PC-3 (cell line): Measurements from ENCODE around the gene SERINC3. TPM values are rescaled to one million over a fixed set of nuclear protein-coding genes. Genes with fewer than 3 reads are reported as not detected.

Experiments
- ATAC-seq: fragments of 200-7000 bp; cut with Tn5 transposase; 2 replicates; pipeline ENCODE4 v1.9.1; 2020; ENCODE audit warnings: mild to moderate bottlenecking, moderate library complexity
- BruUV-seq: library from RNA; stranded (reverse); fragments of 400-500 nt; replicated peaks from 2 replicates; lab custom pipeline; 2021; lab: Mats Ljungman, UMichigan
- CTCF ChIA-PET: fragments of 300-600 bp; sonication (Branson Sonifier 250); formaldehyde crosslinking; loops from one replicate; lab custom pipeline; 2022; ENCODE audit warnings: antibody characterized with exemption; lab: Charles Lee
- POLR2A ChIA-PET: fragments of 300-600 bp; sonication (Branson Sonifier 250); formaldehyde crosslinking; loops from one replicate; lab custom pipeline; 2022; ENCODE audit warnings: antibody characterized with exemption; ENCODE audit not compliant: unreplicated experiment; lab: Charles Lee
- DNase-seq: peaks from one replicate; pipeline ENCODE4 v3.0.0-alpha.2; 2015
- H2AFZ ChIP-seq: fragments of 300-600 bp; sonication (generic); 2 replicates; pipeline ENCODE4 v1.6.0; 2016; ENCODE audit warnings: antibody characterized with exemption, low read length
- H3F3A ChIP-seq: fragments of 300-600 bp; sonication (generic); one replicate; pipeline ENCODE4 v1.6.0; 2017; ENCODE audit warnings: antibody characterized with exemption, low read length, control low read depth, mild to moderate bottlenecking; ENCODE audit not compliant: unreplicated experiment
- H3K27ac ChIP-seq: fragments of 300-600 bp; sonication (generic); 2 replicates; pipeline ENCODE4 v1.5.1; 2016; ENCODE audit warnings: mild to moderate bottlenecking, low read length
- H3K27me3 ChIP-seq: fragments of 300-600 bp; sonication (generic); 2 replicates; pipeline ENCODE4 v1.6.1; 2016; ENCODE audit warnings: low read length, mixed read lengths
- H3K36me3 ChIP-seq: fragments of 300-600 bp; sonication (generic); 2 replicates; pipeline ENCODE4 v1.6.1; 2016; ENCODE audit warnings: low read depth, mixed run types, low read length, mixed read lengths
- H3K4me1 ChIP-seq: fragments of 300-600 bp; sonication (generic); 2 replicates; pipeline ENCODE4 v1.5.1; 2016; ENCODE audit warnings: low read length; ENCODE audit not compliant: insufficient read depth
- H3K4me2 ChIP-seq: fragments of 300-600 bp; sonication (generic); 2 replicates; pipeline ENCODE4 v1.6.0; 2016; ENCODE audit warnings: low read length
- H3K4me3 ChIP-seq: fragments of 300-600 bp; sonication (generic); 2 replicates; pipeline ENCODE4 v1.5.1; 2016; ENCODE audit warnings: mild to moderate bottlenecking, low read length, mixed read lengths
- H3K79me2 ChIP-seq: fragments of 300-600 bp; sonication (generic); 2 replicates; pipeline ENCODE4 v1.6.1; 2017; ENCODE audit warnings: low read length, mixed read lengths
- H3K9ac ChIP-seq: fragments of 300-600 bp; sonication (generic); 2 replicates; pipeline ENCODE4 v1.6.0; 2016; ENCODE audit warnings: mild to moderate bottlenecking, low read length
- H3K9me2 ChIP-seq: fragments of 300-600 bp; sonication (generic); replicated peaks from 2 replicates; pipeline ENCODE4 v1.6.1; 2016; ENCODE audit warnings: mixed run types, low read length, mixed read lengths
- H3K9me3 ChIP-seq: fragments of 300-600 bp; sonication (generic); 2 replicates; pipeline ENCODE4 v1.6.1; 2016; ENCODE audit warnings: low read length, mixed read lengths
- H4K20me1 ChIP-seq: fragments of 300-600 bp; sonication (generic); 2 replicates; pipeline ENCODE4 v1.6.1; 2016; ENCODE audit warnings: low read length, mixed read lengths
- CTCF ChIP-seq: fragments of 300-600 bp; sonication (generic); conservative IDR thresholded peaks from 2 replicates; pipeline ENCODE4 v1.5.1; 2017; ENCODE audit warnings: antibody characterized with exemption, low read depth, mild to moderate bottlenecking, low read length
- EZH2 ChIP-seq: fragments of 300-600 bp; sonication (generic); IDR thresholded peaks from one replicate; pipeline ENCODE4 v1.6.1; 2017; ENCODE audit warnings: antibody characterized with exemption, mild to moderate bottlenecking, low read length; ENCODE audit not compliant: unreplicated experiment
- EZH2phosphoT487 ChIP-seq: fragments of 300-600 bp; sonication (generic); IDR thresholded peaks from 2 replicates; pipeline ENCODE4 v1.6.1; 2018; ENCODE audit warnings: mild to moderate bottlenecking, antibody characterized with exemption, low read length, borderline replicate concordance
- intact Hi-C: fragments of 100-400 bp; cut with micrococcal nuclease; formaldehyde crosslinking; loops from 2 replicates; pipeline ENCODE4 v1.9.0; 2023
- total RNA-seq: library from RNA; depleted of rRNA; stranded (reverse); fragments of >200 nt; gene quantifications from 2 replicates; pipeline ENCODE4 v1.2.3, GENCODE V29; 2014

Gene SERINC3
- total RNA-seq, 1 experiment from 2014 or later: 92.6 TPM

- Histone ChIP-seq H2AFZ (no peak overlapping the region), H4K20me1 (no peaks in the 10 kb centered on the region), H3K4me2 (no peak overlapping the region), H3K4me3 (no peak overlapping the region), H3K9me2 (no peaks in the 10 kb centered on the region), H3K79me2 (0 out of 2 replicates have a peak, but pooled peaks cover 5% of the 10 kb centered on the region), H3K9ac (no peak overlapping the region), H3K27ac (no peak overlapping the region), H3K4me1 (peaks cover 7% of the 10 kb centered on the region), H3F3A (peaks cover 1% of the 10 kb centered on the region), H3K9me3 (no peaks in the 10 kb centered on the region), H3K27me3 (no peaks in the 10 kb centered on the region), H3K36me3 (peaks cover 75% of the 10 kb centered on the region)
- intact Hi-C loops: no loop called here
- no peak for TF ChIP-seq EZH2phosphoT487
- no peak for TF ChIP-seq CTCF
- no peak for TF ChIP-seq EZH2
- no TSS peak for BruUV-seq
- no peak for DNase-seq
- POLR2A ChIA-PET: interaction anchor here (0.5 kb wide), 1 partner anchor 26 kb away, joined by 9 read pairs; no protein-coding TSS in a partner anchor
- no peak for ATAC-seq
- CTCF ChIA-PET: no interaction called here
These were observed 18.9 kb downstream of the SERINC3 start for GRCh38 chr20:44502968-44503367.

- Histone ChIP-seq H3K9me2 (no peaks in the 10 kb centered on the region), H3K4me2 (no peak overlapping the region), H3K4me3 (no peak overlapping the region), H3K9ac (no peak overlapping the region), H3K4me1 (peaks cover 21% of the 10 kb centered on the region), H3K36me3 (peaks cover 60% of the 10 kb centered on the region), H3K79me2 (0 out of 2 replicates have a peak, but pooled peaks cover 5% of the 10 kb centered on the region), H4K20me1 (no peaks in the 10 kb centered on the region), H2AFZ (no peak overlapping the region), H3K9me3 (no peaks in the 10 kb centered on the region), H3K27me3 (no peaks in the 10 kb centered on the region), H3K27ac (no peak overlapping the region), H3F3A (peaks cover 10% of the 10 kb centered on the region)
- TF ChIP-seq CTCF: no peak
- no peak for TF ChIP-seq EZH2
- TF ChIP-seq EZH2phosphoT487: no peak
- BruUV-seq: no TSS peak
- no peak for DNase-seq
- ATAC-seq: no peak
- ChIA-PET POLR2A (no interaction called here), CTCF (no interaction called here)
- intact Hi-C loops: no loop called here
These were observed 20.4 kb downstream of the SERINC3 start for GRCh38 chr20:44501448-44501847.

- CTCF ChIA-PET: no interaction called here
- Histone ChIP-seq H3F3A (peaks cover 17% of the 10 kb centered on the region), H3K9me3 (no peaks in the 10 kb centered on the region), H3K27me3 (no peaks in the 10 kb centered on the region), H3K36me3 (peaks cover 60% of the 10 kb centered on the region), H3K4me2 (no peak overlapping the region), H3K9me2 (no peaks in the 10 kb centered on the region), H3K79me2 (0 out of 2 replicates have a peak, but pooled peaks cover 5% of the 10 kb centered on the region), H4K20me1 (no peaks in the 10 kb centered on the region), H3K9ac (no peak overlapping the region), H3K4me3 (no peak overlapping the region), H3K4me1 (peaks cover 30% of the 10 kb centered on the region), H3K27ac (peak overlapping the region; percentile 96; the same call in 1 of the 2 replicates), H2AFZ (no peak overlapping the region)
- TF ChIP-seq EZH2 (no peak), CTCF (no peak), EZH2phosphoT487 (no peak)
- no peak for ATAC-seq
- DNase-seq: no peak
- no TSS peak for BruUV-seq
- POLR2A ChIA-PET: no interaction called here
- intact Hi-C loops: no loop called here
These were observed 21.6 kb downstream of the SERINC3 start for GRCh38 chr20:44500221-44500620.
